Activated CD4-positive, alpha-beta T cell treated with anti-CD3 and anti-CD28 coated beads, Interleukin-2, amount 10 ng/mL, durations not matched to agents 24 days and 14 days (primary cell): ENCODE results near the gene BCCIP. TPM values are rescaled to one million over a fixed set of nuclear protein-coding genes. Genes with fewer than 3 reads are reported as not detected.

ENCODE experiments used
- DNase-seq: peaks from one replicate; pipeline ENCODE4 v3.0.0; 2022
- H3K27ac Mint-ChIP-seq: one replicate; pipeline ENCODE4 v1.8.0; 2022; ENCODE audit warnings: mild to moderate bottlenecking, mixed read lengths
- H3K27me3 Mint-ChIP-seq: one replicate; pipeline ENCODE4 v1.8.0; 2022; ENCODE audit warnings: mixed read lengths
- H3K36me3 Mint-ChIP-seq: one replicate; pipeline ENCODE4 v1.8.0; 2022; ENCODE audit warnings: low read depth, mild to moderate bottlenecking, mixed read lengths
- H3K4me1 Mint-ChIP-seq: one replicate; pipeline ENCODE4 v1.8.0; 2021; ENCODE audit warnings: mixed read lengths
- H3K4me3 Mint-ChIP-seq: one replicate; pipeline ENCODE4 v1.8.0; 2022; ENCODE audit warnings: mild to moderate bottlenecking, moderate library complexity, mixed read lengths
- H3K9me3 Mint-ChIP-seq: one replicate; pipeline ENCODE4 v1.8.0; 2021; ENCODE audit warnings: mixed read lengths
- intact Hi-C: fragments of 100-400 bp; cut with micrococcal nuclease; formaldehyde crosslinking; loops from one replicate; pipeline ENCODE4 v1.15.1; 2023
- total RNA-seq: library from RNA; stranded (reverse); gene quantifications from 2 replicates; pipeline ENCODE4 v1.2.3, GENCODE V29; 2022

Gene BCCIP
- 135 and 143 TPM in 2 replicates for total RNA-seq

- Mint-ChIP-seq H3K4me1 (peaks cover 20% of the 10 kb centered on the region), H3K4me3 (no peak within 1 kb of the TSS), H3K27ac (peak within 1 kb of the TSS; percentile 50), H3K36me3 (peaks cover 23% of the 10 kb centered on the region), H3K9me3 (no peaks in the 10 kb centered on the region), H3K27me3 (no peaks in the 10 kb centered on the region)
- DNase-seq = peak; percentile 97
- intact Hi-C loops = loop anchor here (1.0 to 5.0 kb wide), 4 partner anchors 74 to 906 kb away; partner anchors contain the start of genes EDRF1 and FANK1
Measured at GRCh38 chr10:125822878-125823662, at the start of gene BCCIP, which contains the start of gene UROS. TSS of gene BCCIP (plus strand) at chr10:125823546. CDS start at chr10:125823558, 12 bp downstream. TSS of gene UROS (minus strand) at chr10:125823258. CDS start at chr10:125816499, 6,759 bp downstream.

- no peak overlapping the region for H3K4me3 Mint-ChIP-seq
- H3K9me3 Mint-ChIP-seq = no peaks in the 10 kb centered on the region
- intact Hi-C loops = no loop called here
- H3K27me3 Mint-ChIP-seq = no peaks in the 10 kb centered on the region
- peaks cover 2% of the 10 kb centered on the region for H3K36me3 Mint-ChIP-seq
- H3K27ac Mint-ChIP-seq = no peak overlapping the region
- H3K4me1 Mint-ChIP-seq = no peaks in the 10 kb centered on the region
- DNase-seq = no peak
Measured at GRCh38 chr10:125773687-125774543, 49.4 kb upstream of the BCCIP start.

GRCh38 chr10:125774581-125775191 lies 48.7 kb upstream of the BCCIP start:
- H3K9me3 Mint-ChIP-seq = no peaks in the 10 kb centered on the region
- no peaks in the 10 kb centered on the region for H3K36me3 Mint-ChIP-seq
- H3K27me3 Mint-ChIP-seq = no peaks in the 10 kb centered on the region
- intact Hi-C loops = no loop called here
- no peak for DNase-seq
- no peaks in the 10 kb centered on the region for H3K4me1 Mint-ChIP-seq
- H3K4me3 Mint-ChIP-seq = no peak overlapping the region
- H3K27ac Mint-ChIP-seq = no peak overlapping the region

GRCh38 chr10:125775491-125776106 lies 47.7 kb upstream of the BCCIP start, which contains the start of gene MMP21:
TSS of gene MMP21 (minus strand) at chr10:125775821. CDS start at chr10:125775821, 0 bp downstream.
- Mint-ChIP-seq H3K4me1 (no peaks in the 10 kb centered on the region), H3K36me3 (no peaks in the 10 kb centered on the region), H3K27ac (no peak within 1 kb of the TSS), H3K4me3 (no peak within 1 kb of the TSS), H3K9me3 (no peaks in the 10 kb centered on the region), H3K27me3 (no peaks in the 10 kb centered on the region)
- DNase-seq = no peak
- intact Hi-C loops = no loop called here

GRCh38 chr10:125777806-125778205 lies 45.5 kb upstream of the BCCIP start:
- Mint-ChIP-seq H3K4me1 (no peaks in the 10 kb centered on the region), H3K36me3 (no peaks in the 10 kb centered on the region), H3K27me3 (no peaks in the 10 kb centered on the region), H3K27ac (no peak overlapping the region), H3K4me3 (no peak overlapping the region), H3K9me3 (no peaks in the 10 kb centered on the region)
- no peak for DNase-seq
- intact Hi-C loops = no loop called here

GRCh38 chr10:125778556-125778955 lies 44.8 kb upstream of the BCCIP start:
- DNase-seq = no peak
- H3K4me3 Mint-ChIP-seq = no peak overlapping the region
- no peaks in the 10 kb centered on the region for H3K27me3 Mint-ChIP-seq
- H3K4me1 Mint-ChIP-seq = no peaks in the 10 kb centered on the region
- intact Hi-C loops = no loop called here
- H3K9me3 Mint-ChIP-seq = no peaks in the 10 kb centered on the region
- H3K27ac Mint-ChIP-seq = no peak overlapping the region
- H3K36me3 Mint-ChIP-seq = no peaks in the 10 kb centered on the region

- no peak overlapping the region for H3K27ac Mint-ChIP-seq
- intact Hi-C loops = no loop called here
- no peaks in the 10 kb centered on the region for H3K36me3 Mint-ChIP-seq
- H3K27me3 Mint-ChIP-seq = no peaks in the 10 kb centered on the region
- no peaks in the 10 kb centered on the region for H3K4me1 Mint-ChIP-seq
- DNase-seq = no peak
- H3K4me3 Mint-ChIP-seq = no peak overlapping the region
- H3K9me3 Mint-ChIP-seq = no peaks in the 10 kb centered on the region
Measured at GRCh38 chr10:125779403-125780327, 43.7 kb upstream of the BCCIP start.

- intact Hi-C loops = no loop called here
- no peak for DNase-seq
- Mint-ChIP-seq H3K27ac (no peak overlapping the region), H3K4me1 (no peaks in the 10 kb centered on the region), H3K27me3 (no peaks in the 10 kb centered on the region), H3K9me3 (no peaks in the 10 kb centered on the region), H3K4me3 (no peak overlapping the region), H3K36me3 (no peaks in the 10 kb centered on the region)
Measured at GRCh38 chr10:125781374-125781773, 42.0 kb upstream of the BCCIP start.

GRCh38 chr10:125782054-125782453 lies 41.3 kb upstream of the BCCIP start:
- Mint-ChIP-seq H3K4me3 (no peak overlapping the region), H3K27ac (no peak overlapping the region), H3K4me1 (no peaks in the 10 kb centered on the region), H3K9me3 (no peaks in the 10 kb centered on the region), H3K27me3 (no peaks in the 10 kb centered on the region), H3K36me3 (no peaks in the 10 kb centered on the region)
- DNase-seq = no peak
- intact Hi-C loops = no loop called here

GRCh38 chr10:125782616-125783015 lies 40.7 kb upstream of the BCCIP start:
- Mint-ChIP-seq H3K27ac (no peak overlapping the region), H3K9me3 (no peaks in the 10 kb centered on the region), H3K4me1 (no peaks in the 10 kb centered on the region), H3K36me3 (no peaks in the 10 kb centered on the region), H3K4me3 (no peak overlapping the region), H3K27me3 (no peaks in the 10 kb centered on the region)
- intact Hi-C loops = no loop called here
- DNase-seq = no peak

- no peaks in the 10 kb centered on the region for H3K9me3 Mint-ChIP-seq
- no peak for DNase-seq
- H3K4me1 Mint-ChIP-seq = peaks cover 8% of the 10 kb centered on the region
- intact Hi-C loops = no loop called here
- H3K4me3 Mint-ChIP-seq = no peak overlapping the region
- H3K27me3 Mint-ChIP-seq = no peaks in the 10 kb centered on the region
- H3K27ac Mint-ChIP-seq = no peak overlapping the region
- peaks cover 1% of the 10 kb centered on the region for H3K36me3 Mint-ChIP-seq
Measured at GRCh38 chr10:125783408-125783807, 39.9 kb upstream of the BCCIP start.

- H3K36me3 Mint-ChIP-seq = peaks cover 3% of the 10 kb centered on the region
- no peak overlapping the region for H3K27ac Mint-ChIP-seq
- H3K4me1 Mint-ChIP-seq = peaks cover 11% of the 10 kb centered on the region
- DNase-seq = no peak
- H3K9me3 Mint-ChIP-seq = no peaks in the 10 kb centered on the region
- no peak overlapping the region for H3K4me3 Mint-ChIP-seq
- intact Hi-C loops = no loop called here
- no peaks in the 10 kb centered on the region for H3K27me3 Mint-ChIP-seq
Measured at GRCh38 chr10:125783957-125784356, 39.4 kb upstream of the BCCIP start.

GRCh38 chr10:125785791-125786190 lies 37.6 kb upstream of the BCCIP start:
- DNase-seq = no peak
- H3K27ac Mint-ChIP-seq = no peak overlapping the region
- no peaks in the 10 kb centered on the region for H3K9me3 Mint-ChIP-seq
- peaks cover 4% of the 10 kb centered on the region for H3K36me3 Mint-ChIP-seq
- H3K27me3 Mint-ChIP-seq = no peaks in the 10 kb centered on the region
- intact Hi-C loops = no loop called here
- no peak overlapping the region for H3K4me3 Mint-ChIP-seq
- peaks cover 11% of the 10 kb centered on the region for H3K4me1 Mint-ChIP-seq
